Measurements from ENCODE around the gene PRDM16.
"Not testable (repeated sequence)": the region's sequence is repeated elsewhere in the genome, so short reads cannot be mapped to it uniquely, and the experiment has no call there.

PRDM16 gene

GRCh38 chr1:3227893-3228292 is 158.9 kb downstream of the PRDM16 start:
- DNase-seq (ENCODE audit: low read depth), result no peak

- no peak for DNase-seq (ENCODE audit: low read depth)
Measured at GRCh38 chr1:3229081-3229725, 160.2 kb downstream of the PRDM16 start.

GRCh38 chr1:3230553-3230952 is 161.6 kb downstream of the PRDM16 start:
- no peak for DNase-seq (ENCODE audit: low read depth)

- no peak for DNase-seq (ENCODE audit: low read depth)
Measured at GRCh38 chr1:3231245-3231644, 162.2 kb downstream of the PRDM16 start.

GRCh38 chr1:3231826-3232225 is 162.8 kb downstream of the PRDM16 start:
- DNase-seq (ENCODE audit: low read depth), result no peak

- DNase-seq (ENCODE audit: low read depth), result no peak
Measured at GRCh38 chr1:3233031-3233430, 164.0 kb downstream of the PRDM16 start.

- no peak for DNase-seq (ENCODE audit: low read depth)
Measured at GRCh38 chr1:3233551-3233950, 164.5 kb downstream of the PRDM16 start.

GRCh38 chr1:3234281-3234680 is 165.3 kb downstream of the PRDM16 start:
- DNase-seq (ENCODE audit: low read depth), result no peak

GRCh38 chr1:3234956-3235355 is 166.0 kb downstream of the PRDM16 start:
- DNase-seq (ENCODE audit: low read depth), result no peak

- DNase-seq (ENCODE audit: low read depth), result no peak
Measured at GRCh38 chr1:3235496-3235895, 166.5 kb downstream of the PRDM16 start.

GRCh38 chr1:3236361-3236760 is 167.4 kb downstream of the PRDM16 start:
- DNase-seq (ENCODE audit: low read depth), result no peak

- no peak for DNase-seq (ENCODE audit: low read depth)
Measured at GRCh38 chr1:3236955-3237354, 168.0 kb downstream of the PRDM16 start.

- no peak for DNase-seq (ENCODE audit: low read depth)
Measured at GRCh38 chr1:3237570-3237969, 168.6 kb downstream of the PRDM16 start.

- no peak for DNase-seq (ENCODE audit: low read depth)
Measured at GRCh38 chr1:3237994-3238702, 169.1 kb downstream of the PRDM16 start.

GRCh38 chr1:3238703-3239278 is 169.8 kb downstream of the PRDM16 start:
- DNase-seq (ENCODE audit: low read depth), result no peak

- DNase-seq (ENCODE audit: low read depth), result not testable (repeated sequence)
Measured at GRCh38 chr1:3239991-3240390, 171.0 kb downstream of the PRDM16 start.

GRCh38 chr1:3240524-3241235 is 171.7 kb downstream of the PRDM16 start:
- no peak for DNase-seq (ENCODE audit: low read depth)

GRCh38 chr1:3241236-3241550 is 172.2 kb downstream of the PRDM16 start:
- DNase-seq (ENCODE audit: low read depth), result no peak

- DNase-seq (ENCODE audit: low read depth), result no peak
Measured at GRCh38 chr1:3241673-3242407, 172.8 kb downstream of the PRDM16 start.

- no peak for DNase-seq (ENCODE audit: low read depth)
Measured at GRCh38 chr1:3242408-3243260, 173.6 kb downstream of the PRDM16 start.

- no peak for DNase-seq (ENCODE audit: low read depth)
Measured at GRCh38 chr1:3243304-3243703, 174.3 kb downstream of the PRDM16 start.

Data from HS-5 (cell line).